Heart left ventricle (tissue), 16 donors: ENCODE results near the gene PASK. TPM values are rescaled to one million over a fixed set of nuclear protein-coding genes. Genes with fewer than 3 reads are reported as not detected.

Experiments used
- ATAC-seq, 4 donors: fragments of 200-7000 bp; cut with Tn5 transposase; one replicate each; pipeline ENCODE4 v1.9.1; 2020 to 2022; ENCODE audit warnings: moderate library complexity in 4 of 4, mild to moderate bottlenecking in 3 of 4, moderate number of reproducible peaks in 1 of 4
- DNase-seq, 5 donors: peaks; one replicate each; pipeline ENCODE4 v3.0.0-alpha.2; 2020
- H3K27ac ChIP-seq, 12 donors: fragments of 200-600 bp; sonication (generic) in 4 of 12; one replicate each; pipeline versions ENCODE4 v1.5.0 to v1.8.0; 2016 to 2022; ENCODE audit warnings: mild to moderate bottlenecking in 2 of 12
- H3K27me3 ChIP-seq, 9 donors: fragments of 200-600 bp; sonication (generic) in 2 of 9; one replicate each; pipeline versions ENCODE4 v1.5.1 to v1.8.0; 2016 to 2022; ENCODE audit warnings: mild to moderate bottlenecking in 3 of 9
- H3K36me3 ChIP-seq, 9 donors: fragments of 200-600 bp; sonication (generic) in 2 of 9; one replicate each; pipeline versions ENCODE4 v1.5.0 to v1.8.0; 2018 to 2022; ENCODE audit warnings: mild to moderate bottlenecking in 2 of 9
- H3K4me1 ChIP-seq, 12 donors: fragments of 200-600 bp; sonication (generic) in 4 of 12; one replicate each; pipeline versions ENCODE4 v1.5.0 to v1.8.0; 2016 to 2022; ENCODE audit warnings: mild to moderate bottlenecking in 3 of 12
- H3K4me3 ChIP-seq, 12 donors: fragments of 200-600 bp; sonication (generic) in 4 of 12; one replicate each; pipeline versions ENCODE4 v1.5.0 to v1.8.0; 2017 to 2022; ENCODE audit warnings: mild to moderate bottlenecking in 9 of 12, moderate library complexity in 4 of 12
- H3K9me3 ChIP-seq, 12 donors: fragments of 200-600 bp; sonication (generic) in 4 of 12; one replicate each; pipeline versions ENCODE4 v1.5.0 to v1.8.0; 2016 to 2022; ENCODE audit warnings: mild to moderate bottlenecking in 1 of 12
- CTCF ChIP-seq, 12 donors: fragments of 200-600 bp; sonication (generic) in 4 of 12; IDR thresholded peaks; one replicate each; pipeline versions ENCODE4 v1.5.0 to v1.8.0; 2018 to 2022; ENCODE audit warnings: antibody characterized with exemption in 12 of 12, mild to moderate bottlenecking in 5 of 12
- POLR2A ChIP-seq, 2 donors: fragments of 450-650 bp; IDR thresholded peaks; one replicate each; pipeline ENCODE4 v1.6.1; 2017; ENCODE audit warnings: antibody characterized with exemption in 2 of 2, mild to moderate bottlenecking in 2 of 2, moderate library complexity in 2 of 2
- WGBS, 4 donors: extraction: QIAGEN DNeasy Blood & Tissue Kit in 2 of 4; methylation state at CpG; one replicate each; pipeline versions ENCODE4 v1.1.5 to v1.1.7; 2013 to 2018; 5-methylcytosine and 5-hydroxymethylcytosine counted together
- intact Hi-C, 10 donors: fragments of 100-400 bp; cut with DNase I; formaldehyde crosslinking; loops; one replicate each; pipeline versions ENCODE4 v1.11.1 to v1.14.2; 2022
- polyA plus RNA-seq, 2 donors: library from polyadenylated mRNA; stranded (reverse); fragments of 200-250 nt; gene quantifications; one replicate each; pipeline ENCODE4 v1.2.3, GENCODE V29; 2013
- total RNA-seq, 9 donors: library from RNA; depleted of rRNA in 2 of 9; stranded (reverse); fragments of >200 nt in 2 of 9; fragmentation: NEBNext Ultra II Directional in 3 of 9; extraction: Animal tissue kit (Norgen Biotek cat#: 25700) in 3 of 9; gene quantifications; one replicate each; pipeline versions ENCODE4 v1.1.0 to v1.2.4, GENCODE V29; 2016 to 2023
- donor health status: ischemic (EF 13 %, LVEDD 7.1; RV severe dilation, severe dysfunction).
- donor health status: healthy with polysubstance abuse.
- donor health status: DM: no; HTN: yes; CAD: no.
- donor health status: DM: no; HTN: no; CAD: no.
- donor health status: ischemic (EF 25% LVEDD 6.9; RV normal size, moderate dysfunction).
- donor health status: ischemic (EF 25% LVEDD 5.7; RV mildly dilated, moderate dysfunction).
- donor health status: healthy.
- donor health status: DM: yes; HTN: yes; CAD: no.
- donor health status: ischemic (EF 35%, LVEDD 5.7; RV mildly dilated, moderate dysfunction).
- donor health status: nonischemic (EF 11% LVEDD 7.7; RV severe dilation, severe dysfunction).
- donor health status: DM: yes; HTN: yes; CAD: no.
- donor health status: PGD.
- donor health status: ischemic (EF 29% LVEDD 5.4; RV normal size, mild dysfunction).
- donor health status: nonischemic (EF 23%, LVEDD 6.1; RV moderate dilation, normal function).

Gene PASK
- total and polyA plus RNA-seq, 11 donors: 0.60 to 6.3 (median 1.6) TPM

DNA sequence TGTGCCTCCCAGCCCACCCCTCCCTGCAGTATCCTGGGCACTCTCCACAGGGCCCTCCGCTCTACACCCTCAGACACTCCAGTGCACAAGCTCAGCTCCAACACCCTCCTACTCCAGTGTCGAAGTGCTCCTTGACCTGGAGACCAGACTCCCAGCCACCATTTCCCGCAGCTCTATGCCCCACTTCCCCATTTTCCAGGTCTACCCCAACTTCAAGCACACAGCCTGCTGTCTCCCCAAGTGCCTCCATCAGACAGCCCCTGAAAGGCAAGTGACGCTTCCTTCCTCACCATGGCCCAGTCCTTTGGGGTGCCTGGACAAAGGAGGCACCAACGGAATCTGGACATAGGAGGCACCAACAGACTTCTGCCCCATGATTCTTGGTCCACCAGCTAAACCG is 7.2 kb downstream of the PASK start:
- TF ChIP-seq CTCF (IDR thresholded peaks at IDR 0.05) (no peak), POLR2A (IDR thresholded peaks at IDR 0.05) (no peak)
- intact Hi-C loops: no loop called here
- Histone ChIP-seq H3K36me3 (peaks cover 0 to 9% (median 0%) of the 10 kb centered on the region in 9 donors), H3K27ac (no peak overlapping the region), H3K27me3 (no peaks in the 10 kb centered on the region), H3K4me1 (no peaks in the 10 kb centered on the region), H3K9me3 (no peaks in the 10 kb centered on the region), H3K4me3 (no peak overlapping the region)
- DNase-seq (no peak), ATAC-seq (no peak)
- 95 to 98% (median 96%) methylated on average over 6 of the region's 6 CpGs for WGBS, 4 donors

DNA sequence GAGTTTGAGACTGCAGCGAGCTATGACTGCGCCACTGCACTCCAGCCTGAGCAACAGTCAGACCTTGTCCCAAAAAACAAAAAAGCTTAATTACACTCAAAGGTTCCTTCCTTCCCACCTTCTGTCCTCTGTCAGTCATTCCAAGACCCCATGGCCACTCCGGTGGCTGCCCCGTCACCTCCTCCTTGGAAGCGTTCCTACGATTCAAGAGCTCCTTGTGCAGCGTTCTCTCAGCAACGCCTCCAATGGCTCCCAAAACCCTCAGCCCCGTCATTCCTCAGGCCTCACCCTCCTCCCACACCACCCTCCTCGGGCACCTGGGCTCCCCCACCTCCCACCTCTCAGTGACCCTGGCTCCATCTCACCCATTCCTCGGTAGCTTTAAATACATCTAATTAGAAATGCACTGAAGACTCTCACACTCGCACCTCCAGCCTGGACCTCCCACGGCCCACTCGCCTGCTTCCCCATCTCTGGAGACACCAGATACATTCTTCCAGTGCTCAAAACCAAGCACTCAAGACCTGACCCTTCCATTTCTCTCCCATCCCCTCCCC is 8.0 kb downstream of the PASK start:
- no peak for TF ChIP-seq CTCF (IDR thresholded peaks at IDR 0.05)
- TF ChIP-seq POLR2A (IDR thresholded peaks at IDR 0.05): no peak
- Histone ChIP-seq H3K9me3 (no peaks in the 10 kb centered on the region), H3K4me3 (no peak overlapping the region), H3K4me1 (no peaks in the 10 kb centered on the region), H3K36me3 (peaks cover 0 to 12% (median 0%) of the 10 kb centered on the region in 9 donors), H3K27ac (no peak overlapping the region), H3K27me3 (no peaks in the 10 kb centered on the region)
- ATAC-seq (no peak), DNase-seq (no peak)
- 95 to 97% (median 95%) methylated on average over 14 of the region's 14 CpGs for WGBS, 4 donors
- intact Hi-C loops: no loop called here

DNA sequence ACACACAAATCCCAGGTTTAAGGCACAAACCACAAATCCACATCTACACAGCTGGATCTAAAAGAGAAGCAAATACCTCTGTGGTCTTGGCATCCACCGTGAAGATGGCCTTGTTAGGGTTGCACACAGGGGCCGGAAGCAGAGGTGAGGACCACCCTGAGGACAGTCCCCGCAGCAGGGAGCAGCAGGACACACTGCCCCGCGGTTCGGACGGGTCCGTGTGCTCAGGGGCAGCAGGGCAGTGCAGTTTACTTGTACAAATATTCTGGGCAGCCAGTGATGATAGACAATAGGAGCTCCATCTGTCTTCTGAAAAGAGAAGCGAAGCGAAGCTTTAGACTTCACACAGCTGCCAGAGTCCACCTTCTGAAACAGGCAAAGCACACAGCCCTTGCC is 8.8 kb downstream of the PASK start:
- WGBS, 4 donors: 94 to 98% (median 96%) methylated on average over 10 of the region's 10 CpGs
- intact Hi-C loops: no loop called here
- Histone ChIP-seq H3K36me3 (peaks cover 0 to 12% (median 0%) of the 10 kb centered on the region in 9 donors), H3K27ac (no peak overlapping the region), H3K9me3 (no peaks in the 10 kb centered on the region), H3K4me3 (no peak overlapping the region), H3K27me3 (no peaks in the 10 kb centered on the region), H3K4me1 (no peaks in the 10 kb centered on the region)
- ATAC-seq: no peak
- no peak for DNase-seq
- TF ChIP-seq POLR2A (IDR thresholded peaks at IDR 0.05): no peak
- TF ChIP-seq CTCF (IDR thresholded peaks at IDR 0.05): no peak

GRCh38 chr2:241139531-241140444 is 9.5 kb downstream of the PASK start:
- ATAC-seq (no peak), DNase-seq (no peak)
- H3K27me3 ChIP-seq: no peaks in the 10 kb centered on the region
- 94 to 96% (median 95%) methylated on average over 23 to 24 of the region's 24 CpGs for WGBS, 4 donors
- H3K4me3 ChIP-seq: no peak overlapping the region
- H3K4me1 ChIP-seq: no peaks in the 10 kb centered on the region
- H3K36me3 ChIP-seq: peaks cover 0 to 12% (median 0%) of the 10 kb centered on the region in 9 donors
- H3K27ac ChIP-seq: no peak overlapping the region
- TF ChIP-seq CTCF (IDR thresholded peaks at IDR 0.05) (no peak), POLR2A (IDR thresholded peaks at IDR 0.05) (no peak)
- H3K9me3 ChIP-seq: no peaks in the 10 kb centered on the region
- intact Hi-C loops: no loop called here
